Measurements from ENCODE around the gene PFKFB1.

Gene PFKFB1

GRCh38 chrX:54994099-54994498 lies at the start of gene PFKFB1:
Gene PFKFB1, minus strand, starts transcription at chrX:54994188. Its CDS starts 181 bp downstream, at chrX:54994007.
- H3K4me3 ChIP-seq (ENCODE audit: low read depth, low read length), result no peak within 1 kb of the TSS
- no peak for DNase-seq (ENCODE audit: low read depth)
- no peak for TF ChIP-seq CTCF (IDR thresholded peaks at IDR 0.05; ENCODE audit: control insufficient read depth, extremely low read depth, insufficient read depth)

DNA sequence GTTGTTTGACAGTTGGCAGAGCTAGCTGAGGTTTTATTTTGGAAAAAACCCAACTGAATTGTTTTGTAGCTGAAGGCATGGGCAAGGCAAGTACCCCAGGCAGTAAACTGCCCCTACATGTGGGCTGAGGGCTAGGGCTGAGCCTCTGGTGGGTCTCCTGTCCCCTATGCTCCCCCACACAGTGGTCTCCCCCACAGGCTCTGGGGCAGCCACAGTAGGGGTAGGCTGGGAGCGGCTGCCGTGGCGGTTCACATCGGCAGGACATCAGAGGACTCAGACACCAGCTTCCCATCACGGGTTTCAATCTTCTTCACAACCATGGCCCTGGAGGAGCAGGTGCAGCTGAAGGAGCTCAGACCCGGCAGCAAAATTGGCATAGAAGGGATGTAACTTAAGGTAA lies 47.5 kb upstream of the PFKFB1 start:
- no peak for TF ChIP-seq CTCF (IDR thresholded peaks at IDR 0.05; ENCODE audit: control insufficient read depth, extremely low read depth, insufficient read depth)
- DNase-seq (ENCODE audit: low read depth), result no peak
- no peak overlapping the region for H3K4me3 ChIP-seq (ENCODE audit: low read depth, low read length)

GRCh38 chrX:55039471-55039870 lies 45.5 kb upstream of the PFKFB1 start:
- no peak for TF ChIP-seq CTCF (IDR thresholded peaks at IDR 0.05; ENCODE audit: control insufficient read depth, extremely low read depth, insufficient read depth)
- no peak overlapping the region for H3K4me3 ChIP-seq (ENCODE audit: low read depth, low read length)
- DNase-seq (ENCODE audit: low read depth), result no peak

DNA sequence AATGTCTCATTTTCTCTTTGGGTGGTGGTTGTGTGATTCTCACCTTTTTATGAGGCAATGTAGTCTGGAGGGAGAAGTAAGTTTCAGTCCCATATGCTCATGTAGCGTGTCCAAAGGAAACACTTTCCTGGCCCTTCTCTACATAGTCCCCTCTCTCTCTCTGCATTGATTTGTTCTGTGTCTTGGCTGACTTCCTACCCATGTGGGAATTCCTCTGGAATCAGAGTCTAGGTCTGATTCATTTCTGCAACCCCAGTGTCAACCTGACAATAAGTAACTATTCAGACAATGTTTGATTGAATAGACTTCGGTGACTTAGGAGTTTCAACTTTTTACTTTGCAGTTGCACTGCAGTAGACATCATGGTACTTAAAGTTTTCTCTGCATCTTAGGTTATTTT lies 39.4 kb upstream of the PFKFB1 start:
- H3K4me3 ChIP-seq (ENCODE audit: low read depth, low read length), result no peak overlapping the region
- TF ChIP-seq CTCF (IDR thresholded peaks at IDR 0.05; ENCODE audit: control insufficient read depth, extremely low read depth, insufficient read depth), result no peak
- no peak for DNase-seq (ENCODE audit: low read depth)

- DNase-seq (ENCODE audit: low read depth), result no peak
- no peak for TF ChIP-seq CTCF (IDR thresholded peaks at IDR 0.05; ENCODE audit: control insufficient read depth, extremely low read depth, insufficient read depth)
- no peak within 1 kb of the TSS for H3K4me3 ChIP-seq (ENCODE audit: low read depth, low read length)
Observed at GRCh38 chrX:55030271-55031205, 36.5 kb upstream of the PFKFB1 start, which contains the start of gene ALAS2. Gene ALAS2, minus strand, starts transcription at chrX:55030977. Its CDS starts 4,977 bp downstream, at chrX:55026000.

- no peak for DNase-seq (ENCODE audit: low read depth)
- no peak for TF ChIP-seq CTCF (IDR thresholded peaks at IDR 0.05; ENCODE audit: control insufficient read depth, extremely low read depth, insufficient read depth)
- H3K4me3 ChIP-seq (ENCODE audit: low read depth, low read length), result no peak overlapping the region
Observed at GRCh38 chrX:55029291-55029690, 35.3 kb upstream of the PFKFB1 start.
